ENCODE results near the gene HSCB.
A peak's percentile ranks its signal among the peaks of the same experiment; 100 is the strongest.
"Not testable (repeated sequence)": the region's sequence is repeated elsewhere in the genome, so short reads cannot be mapped to it uniquely, and the experiment has no call there.

HSCB gene

DNA sequence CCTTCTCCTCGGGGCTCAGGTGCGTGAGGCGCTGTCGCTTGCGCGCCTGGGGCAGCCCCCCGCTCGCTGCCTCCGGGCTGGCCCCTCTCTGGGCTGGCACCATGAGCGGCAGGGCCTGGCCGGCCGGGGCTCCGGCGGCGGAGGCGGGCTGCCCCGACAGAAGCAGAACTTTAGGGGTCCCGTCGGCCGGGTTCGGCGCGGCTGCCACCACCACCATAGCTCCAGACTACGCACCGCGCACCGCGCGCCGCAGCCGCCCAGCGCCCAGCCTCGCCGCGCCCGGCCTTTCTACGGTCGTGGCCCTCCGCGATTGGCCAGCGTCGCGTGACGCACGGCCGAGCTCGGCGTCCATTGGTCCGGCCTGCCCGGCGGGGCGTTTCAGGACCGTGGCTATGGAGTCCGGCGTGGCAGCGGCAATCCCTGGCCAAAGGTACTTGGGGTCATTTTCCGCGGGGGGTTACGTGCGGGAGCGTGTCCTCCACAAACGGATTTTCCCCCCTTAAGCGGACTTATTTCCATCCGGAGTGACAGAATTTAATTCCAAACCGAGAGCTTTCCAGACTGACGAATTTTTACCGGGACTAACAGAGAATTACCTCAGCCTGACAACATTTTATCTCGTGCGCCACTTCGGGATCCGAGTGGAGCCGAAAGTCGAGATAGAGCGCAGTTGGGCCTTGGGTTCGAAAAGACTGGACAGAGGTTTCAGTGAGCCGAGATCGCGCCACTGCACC lies 58.6 kb downstream of the HSCB start, which contains the start of gene XBP1:
TSS of gene XBP1 (minus strand) at position 262 of the 734 bp plus-strand sequence.
- intact Hi-C loops (cut with DNase I; ENCODE audit: low total_unique reads) = no loop called here
- TF ChIP-seq, protein P1, sequence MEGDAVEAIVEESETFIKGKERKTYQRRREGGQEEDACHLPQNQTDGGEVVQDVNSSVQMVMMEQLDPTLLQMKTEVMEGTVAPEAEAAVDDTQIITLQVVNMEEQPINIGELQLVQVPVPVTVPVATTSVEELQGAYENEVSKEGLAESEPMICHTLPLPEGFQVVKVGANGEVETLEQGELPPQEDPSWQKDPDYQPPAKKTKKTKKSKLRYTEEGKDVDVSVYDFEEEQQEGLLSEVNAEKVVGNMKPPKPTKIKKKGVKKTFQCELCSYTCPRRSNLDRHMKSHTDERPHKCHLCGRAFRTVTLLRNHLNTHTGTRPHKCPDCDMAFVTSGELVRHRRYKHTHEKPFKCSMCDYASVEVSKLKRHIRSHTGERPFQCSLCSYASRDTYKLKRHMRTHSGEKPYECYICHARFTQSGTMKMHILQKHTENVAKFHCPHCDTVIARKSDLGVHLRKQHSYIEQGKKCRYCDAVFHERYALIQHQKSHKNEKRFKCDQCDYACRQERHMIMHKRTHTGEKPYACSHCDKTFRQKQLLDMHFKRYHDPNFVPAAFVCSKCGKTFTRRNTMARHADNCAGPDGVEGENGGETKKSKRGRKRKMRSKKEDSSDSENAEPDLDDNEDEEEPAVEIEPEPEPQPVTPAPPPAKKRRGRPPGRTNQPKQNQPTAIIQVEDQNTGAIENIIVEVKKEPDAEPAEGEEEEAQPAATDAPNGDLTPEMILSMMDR (IDR thresholded peaks at IDR 0.05) = no peak
- Histone ChIP-seq H3K27me3 (no peaks in the 10 kb centered on the region), H3K27ac (peak within 1 kb of the TSS; percentile 98 to 100), H3K36me3 (peaks cover 20 to 25% (median 21%) of the 10 kb centered on the region in 3 donors), H3K4me1 (peaks cover 0 to 55% (median 44%) of the 10 kb centered on the region in 4 donors), H3K4me3 (peak within 1 kb of the TSS; percentile 87 to 90), H3K9me3 (no peaks in the 10 kb centered on the region)
- peak; percentile 93 to 97 for DNase-seq

DNA sequence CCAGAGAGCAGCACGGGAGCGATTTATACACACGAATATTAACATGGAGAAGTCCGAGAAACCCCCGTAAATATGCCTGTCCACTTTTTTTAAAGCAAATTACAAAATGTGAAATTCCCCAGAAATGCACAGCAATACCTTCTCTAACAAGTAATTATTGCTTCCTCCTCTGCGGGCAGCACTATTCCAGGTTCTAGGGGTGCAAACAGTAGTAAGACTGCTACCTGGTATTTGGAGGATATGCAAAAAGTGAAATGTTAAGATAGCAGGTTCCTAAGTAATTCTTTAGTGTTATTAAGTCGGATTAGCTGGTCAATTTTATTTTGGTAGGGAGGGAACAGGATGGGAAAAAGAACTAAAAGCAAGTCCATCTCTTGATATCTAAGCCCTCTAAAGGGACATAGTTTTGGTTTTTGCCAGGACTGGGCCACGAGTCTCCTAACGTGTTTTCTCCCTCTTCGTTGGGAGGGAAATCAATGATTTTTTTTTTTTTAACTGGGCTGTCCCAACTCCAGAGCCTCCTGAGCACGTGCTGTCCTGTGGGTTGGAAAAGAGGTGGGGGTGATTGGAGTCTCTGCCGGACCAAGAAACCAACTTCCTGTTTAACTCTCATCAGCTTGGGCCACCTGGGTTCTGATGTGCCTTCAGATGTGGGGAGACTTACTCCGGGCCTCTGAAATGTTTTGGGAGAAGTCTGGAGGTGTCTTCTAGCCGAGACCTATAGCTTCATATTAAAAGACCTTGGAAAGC lies 60.2 kb downstream of the HSCB start:
- peak overlapping the region; percentile 98 to 100 for H3K27ac ChIP-seq
- DNase-seq = peak in 1 of 2 donors; percentile 31
- TF ChIP-seq, protein P1 (IDR thresholded peaks at IDR 0.05) = no peak
- peak overlapping the region; percentile 87 to 90 for H3K4me3 ChIP-seq
- peaks cover 5 to 9% (median 6%) of the 10 kb centered on the region in 3 donors for H3K36me3 ChIP-seq
- peaks cover 0 to 42% (median 34%) of the 10 kb centered on the region in 4 donors for H3K4me1 ChIP-seq
- H3K27me3 ChIP-seq = no peaks in the 10 kb centered on the region
- H3K9me3 ChIP-seq = no peaks in the 10 kb centered on the region
- intact Hi-C loops (cut with DNase I; ENCODE audit: low total_unique reads) = no loop called here

DNA sequence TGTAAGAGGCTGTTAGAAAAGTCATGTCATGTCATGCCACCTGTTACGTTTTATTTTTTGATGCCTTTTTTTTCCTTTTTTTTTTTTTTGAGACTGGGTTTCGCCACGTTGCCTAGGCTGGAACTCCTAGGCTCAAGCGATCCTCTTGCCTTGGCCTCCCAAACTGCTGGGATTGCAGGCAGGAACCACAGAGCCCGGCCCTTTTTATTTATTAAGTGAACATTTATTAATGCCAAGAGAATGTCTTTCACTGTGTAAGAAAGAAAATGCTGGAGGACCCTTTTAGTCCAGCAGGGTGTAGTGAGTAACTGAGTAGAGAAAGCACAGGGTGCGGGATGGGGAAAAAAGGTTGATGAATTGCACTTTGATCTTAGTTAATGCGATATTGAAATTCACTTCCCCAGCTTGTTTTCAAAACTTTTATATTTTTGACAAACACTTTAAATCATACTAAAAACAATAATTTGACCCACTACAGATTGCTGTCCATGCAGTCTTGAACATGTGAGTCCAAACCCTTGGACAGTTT lies 60.8 kb downstream of the HSCB start:
- H3K27ac ChIP-seq = peak overlapping the region in 1 of 2 donors; percentile 98
- no peak for DNase-seq
- peaks cover 0 to 35% (median 28%) of the 10 kb centered on the region in 4 donors for H3K4me1 ChIP-seq
- no peaks in the 10 kb centered on the region for H3K9me3 ChIP-seq
- H3K4me3 ChIP-seq = no peak overlapping the region
- H3K36me3 ChIP-seq = peaks cover 0 to 3% (median 0%) of the 10 kb centered on the region in 3 donors
- intact Hi-C loops (cut with DNase I; ENCODE audit: low total_unique reads) = no loop called here
- TF ChIP-seq, protein P1 (IDR thresholded peaks at IDR 0.05) = no peak
- no peaks in the 10 kb centered on the region for H3K27me3 ChIP-seq

DNA sequence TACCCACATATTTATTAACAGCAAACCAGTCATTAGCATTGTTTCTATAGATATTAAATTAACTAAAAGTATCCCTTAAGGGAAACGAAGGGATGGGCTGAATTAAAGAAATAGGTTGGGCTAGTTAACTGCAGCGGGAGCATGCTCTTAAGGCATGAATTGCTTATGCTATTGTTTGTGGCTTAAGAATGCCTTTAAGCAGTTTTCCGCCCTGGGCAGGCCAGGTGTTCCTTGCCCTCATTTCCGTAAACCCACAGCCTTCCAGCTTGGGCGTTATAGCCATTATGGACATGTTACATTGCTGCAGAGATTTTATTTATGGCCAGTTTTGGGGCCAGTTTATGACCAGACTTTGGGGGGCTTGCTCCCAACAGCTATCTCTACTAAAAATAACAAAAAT lies 63.6 kb downstream of the HSCB start:
- H3K9me3 ChIP-seq; intact Hi-C loops (cut with DNase I; ENCODE audit: low total_unique reads); H3K27me3 ChIP-seq; H3K27ac ChIP-seq; DNase-seq; H3K4me3 ChIP-seq: not testable (repeated sequence)
- Histone ChIP-seq H3K4me1 (peaks cover 0 to 23% (median 16%) of the 10 kb centered on the region in 4 donors), H3K36me3 (peaks cover 0 to 15% (median 0%) of the 10 kb centered on the region in 3 donors)
